HG02870 (cell line): ENCODE data around the gene SLC33A1.
"Not testable (repeated sequence)": the region's sequence is repeated elsewhere in the genome, so short reads cannot be mapped to it uniquely, and the experiment has no call there.

Experiments
- ATAC-seq: cut with Tn5 transposase; IDR thresholded peaks from one replicate; pipeline ENCODE4 v1.9.1; 2021; ENCODE audit warnings: mild to moderate bottlenecking, moderate library complexity; ENCODE audit not compliant: unreplicated experiment

Gene SLC33A1

DNA sequence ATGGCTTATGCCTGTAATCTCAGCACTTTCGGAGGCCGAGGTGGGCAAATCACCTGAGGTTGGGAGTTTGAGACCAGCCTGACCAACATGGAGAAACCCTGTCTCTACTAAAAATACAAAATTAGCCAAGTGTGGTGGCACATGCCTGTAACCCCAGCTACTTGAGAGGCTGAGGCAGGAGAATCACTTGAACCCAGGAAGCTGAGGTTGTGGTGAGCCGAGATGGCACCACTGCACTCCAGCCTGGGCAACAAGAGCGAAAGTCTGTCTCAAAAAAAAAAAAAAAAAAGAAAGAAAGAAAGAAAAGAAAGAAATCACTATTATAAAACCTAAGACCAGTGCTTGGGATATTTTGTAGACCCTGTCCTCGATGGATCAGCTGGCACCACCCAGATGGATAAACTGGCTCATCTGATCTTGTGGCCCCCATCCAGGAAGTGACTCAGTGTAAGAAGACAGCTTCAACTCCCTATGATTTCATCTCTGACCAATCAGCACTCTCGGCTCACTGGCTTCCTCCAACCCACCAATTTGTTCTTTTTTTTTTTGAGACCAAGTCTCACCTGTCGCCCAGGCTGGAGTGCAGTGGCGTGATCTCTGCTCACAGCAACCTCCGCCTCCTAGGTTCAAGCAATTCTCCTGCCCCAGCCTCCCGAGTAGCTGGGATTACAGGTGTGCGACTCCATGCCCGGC lies 8.2 kb upstream of the SLC33A1 start:
- ATAC-seq: not testable (repeated sequence)

DNA sequence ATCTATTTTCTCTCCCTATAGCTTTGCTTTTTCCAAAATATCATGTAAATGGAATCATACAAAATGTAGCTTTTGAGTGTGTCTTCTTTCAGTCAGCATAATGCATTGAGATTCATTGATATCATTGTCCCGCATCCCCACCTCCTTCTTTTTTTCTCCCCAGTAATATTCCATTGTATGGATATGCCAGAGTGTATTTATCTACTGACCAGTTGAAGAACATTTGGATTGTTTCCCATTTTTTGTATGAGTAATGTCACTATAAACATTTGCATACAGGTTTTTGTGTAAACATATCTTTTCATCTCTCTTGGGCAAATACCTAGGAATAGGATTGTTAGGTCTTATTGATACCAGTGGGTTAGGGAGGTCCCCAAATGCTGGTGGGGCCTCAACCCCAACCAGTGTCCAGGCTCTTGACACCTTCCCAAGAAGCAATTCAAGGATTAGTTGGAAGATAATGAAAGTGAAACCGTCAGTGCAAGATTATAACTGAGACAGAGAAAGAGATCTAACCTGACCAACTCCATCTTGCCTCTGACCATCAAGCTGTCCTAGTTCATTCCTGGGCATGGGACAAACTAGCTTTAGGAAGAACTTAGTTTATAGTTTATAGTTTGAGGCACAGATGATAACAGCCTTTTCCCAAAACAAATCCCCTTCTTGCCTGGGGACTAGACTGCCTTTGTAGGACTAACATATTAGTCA lies 7.4 kb upstream of the SLC33A1 start:
- ATAC-seq: no peak

DNA sequence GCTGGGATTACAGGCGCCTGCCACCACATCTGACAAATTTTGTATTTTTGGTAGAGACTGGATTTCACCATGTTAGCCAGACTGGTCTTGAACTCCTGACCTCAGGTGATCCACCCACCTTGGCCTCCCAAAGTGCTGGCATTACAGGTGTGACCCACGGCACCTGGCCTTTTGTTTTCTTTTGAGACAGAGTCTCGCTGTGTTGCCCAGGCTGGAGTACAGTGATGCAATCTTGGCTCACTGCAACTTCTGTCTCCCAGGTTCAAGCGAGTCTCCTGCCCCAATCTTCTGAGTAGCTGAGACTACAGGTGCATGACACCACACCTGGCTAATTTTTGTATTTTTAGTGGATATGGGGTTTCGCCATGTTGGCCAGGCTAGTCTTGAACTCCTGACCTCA lies 6.2 kb upstream of the SLC33A1 start:
- ATAC-seq: not testable (repeated sequence)

DNA sequence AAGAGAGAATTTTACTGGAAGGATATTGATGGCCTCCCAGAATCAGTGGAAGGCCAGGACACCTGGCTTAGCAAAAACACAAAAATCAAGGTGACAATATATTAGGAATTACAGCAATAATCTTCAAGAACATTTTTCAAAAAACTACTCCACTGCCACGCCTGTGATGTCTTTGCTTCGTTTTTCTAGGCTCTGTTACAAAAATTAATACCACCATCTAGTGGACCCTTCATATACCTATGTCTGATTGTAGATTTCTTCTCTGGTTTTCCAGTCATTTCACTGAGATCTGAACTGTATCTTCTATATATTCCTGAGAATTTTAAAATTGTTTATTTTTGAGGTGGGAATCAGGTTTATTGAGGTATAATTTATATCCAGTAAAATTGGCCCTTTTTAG lies 5.6 kb upstream of the SLC33A1 start:
- no peak for ATAC-seq

DNA sequence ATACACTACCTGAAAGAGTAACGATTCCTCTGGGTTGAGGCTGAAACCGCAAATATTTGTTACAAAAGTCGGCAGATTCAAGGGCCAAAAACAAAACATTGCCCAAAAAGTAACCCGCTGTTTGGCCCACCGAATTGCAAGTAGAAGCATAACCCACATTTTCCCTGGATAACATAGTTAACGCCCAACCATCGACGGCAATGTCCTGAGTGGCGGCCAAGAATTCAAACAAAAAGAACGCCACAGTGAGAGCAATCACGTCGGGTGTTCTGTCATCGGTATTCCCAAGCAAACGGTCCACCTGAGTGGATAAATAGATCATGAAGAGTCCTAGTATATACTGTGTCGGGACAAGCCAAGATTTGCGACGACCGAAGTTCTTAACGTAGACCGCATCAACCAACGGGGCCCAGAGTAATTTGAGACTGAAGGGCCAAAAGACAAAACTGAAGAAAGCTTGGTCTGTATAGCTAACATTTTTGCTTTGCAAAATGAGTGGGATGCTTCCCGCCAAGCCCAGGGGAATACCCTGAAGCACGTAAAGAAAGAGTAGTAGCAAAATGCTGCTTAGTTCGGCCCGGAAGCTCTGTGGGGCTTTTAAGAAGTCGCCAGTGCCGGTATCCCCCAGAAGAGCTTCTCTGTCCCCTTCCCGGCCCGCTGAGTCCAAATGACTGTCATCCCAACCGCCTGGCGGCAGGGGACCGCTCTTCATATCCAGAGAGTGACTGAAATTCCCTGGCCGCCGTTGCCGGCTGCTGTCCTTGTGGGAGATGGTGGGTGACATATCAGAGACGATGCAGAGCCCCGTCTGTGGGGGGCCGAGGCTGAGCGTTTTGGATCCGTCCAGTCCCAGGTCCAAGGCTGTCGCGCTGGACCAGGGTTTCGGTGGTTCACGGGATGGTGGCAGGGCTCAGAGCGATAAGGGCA lies 750 bp downstream of the SLC33A1 start:
- peak; percentile 8 for ATAC-seq

DNA sequence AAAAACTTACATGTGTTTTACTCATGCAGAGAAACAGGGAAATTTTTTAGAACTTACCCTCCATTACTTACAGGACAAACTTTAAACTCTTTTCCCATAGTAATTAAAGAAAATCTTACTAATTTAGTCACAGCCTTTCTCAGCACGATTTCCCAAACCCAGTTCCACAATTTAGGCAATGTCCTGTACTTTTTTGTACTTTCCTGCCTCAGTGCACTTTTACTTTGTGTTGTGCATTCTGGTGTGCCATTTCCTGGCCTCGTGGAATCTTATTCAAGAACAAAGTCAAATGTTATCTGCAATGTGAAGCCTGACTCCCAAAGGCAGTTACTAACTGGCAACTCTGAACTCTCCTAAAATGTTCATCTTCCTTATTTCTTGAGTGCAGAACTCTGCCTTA lies 1.9 kb downstream of the SLC33A1 start:
- no peak for ATAC-seq

DNA sequence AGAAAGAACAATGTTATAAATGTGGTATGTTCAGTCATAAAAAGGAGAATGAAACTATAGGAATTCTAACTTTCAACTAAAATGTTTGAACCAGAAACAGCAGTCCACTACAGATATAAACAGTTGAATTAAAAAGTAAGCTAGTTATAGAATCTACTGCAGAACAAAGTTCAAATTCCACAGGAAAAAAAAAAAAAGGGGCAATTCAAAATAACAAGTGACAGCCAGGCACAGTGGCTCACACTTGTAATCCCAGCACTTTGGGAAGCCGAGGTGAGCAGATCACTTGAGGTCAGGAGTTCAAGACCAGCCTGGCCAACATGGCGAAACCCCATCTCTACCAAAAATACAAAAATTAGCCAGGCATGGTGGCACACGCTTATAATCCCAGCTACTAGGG lies 4.8 kb downstream of the SLC33A1 start:
- not testable (repeated sequence) for ATAC-seq

DNA sequence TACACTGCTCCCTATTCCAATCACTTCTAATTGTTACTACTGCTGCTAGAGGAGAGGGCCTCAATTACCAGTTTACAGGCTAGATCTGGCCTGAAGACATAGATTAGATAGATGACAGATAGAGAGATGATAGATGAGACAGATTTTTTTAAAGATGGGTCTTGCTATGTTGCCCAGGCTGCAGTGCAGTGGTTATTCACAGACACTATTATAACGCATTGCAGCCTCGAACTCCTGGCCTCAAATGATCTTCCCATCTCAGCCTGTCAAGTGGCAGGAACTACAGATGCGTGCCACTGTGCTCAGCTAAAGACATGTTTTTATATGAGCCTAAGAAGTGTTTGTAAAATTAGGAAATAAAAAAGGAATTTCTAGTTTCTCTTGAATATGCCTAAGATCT lies 6.2 kb downstream of the SLC33A1 start:
- ATAC-seq: no peak

DNA sequence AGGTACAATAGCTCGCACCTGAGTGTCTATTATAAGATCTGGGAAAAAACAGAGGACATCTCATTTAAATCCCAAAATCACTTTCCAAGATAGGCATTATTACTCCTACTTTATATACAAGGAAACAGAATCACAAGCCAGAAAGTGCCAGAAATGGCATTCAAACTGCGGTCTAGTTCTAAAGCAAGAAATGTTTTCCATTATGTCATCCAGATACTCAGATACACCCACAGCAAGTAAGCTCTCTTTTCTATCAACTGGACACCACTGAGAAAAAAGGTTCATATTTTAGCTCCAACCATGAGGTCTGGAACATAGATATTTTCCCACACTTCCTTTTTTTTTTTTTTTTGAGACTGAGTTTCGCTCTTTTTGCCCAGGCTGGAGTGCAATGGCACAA lies 8.1 kb downstream of the SLC33A1 start:
- no peak for ATAC-seq

DNA sequence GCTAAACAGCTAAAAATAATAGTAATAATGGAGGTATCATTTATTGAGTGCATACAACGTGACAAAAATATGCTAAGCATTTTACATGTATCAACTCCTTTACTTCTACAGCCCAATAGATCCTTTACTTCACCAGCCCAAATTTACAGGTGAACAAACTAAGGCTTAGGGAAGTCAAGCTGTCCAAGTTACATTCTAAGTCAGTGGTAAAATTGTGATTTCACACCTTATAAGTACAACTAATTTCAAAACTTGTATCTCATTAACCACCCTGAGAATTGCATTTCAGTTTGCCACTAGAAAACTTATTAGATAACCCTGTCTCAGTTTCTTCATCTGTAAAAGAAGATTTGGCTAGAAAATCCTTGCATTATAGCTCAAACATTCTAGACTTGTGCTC lies 10.7 kb downstream of the SLC33A1 start:
- ATAC-seq: peak; percentile 48

DNA sequence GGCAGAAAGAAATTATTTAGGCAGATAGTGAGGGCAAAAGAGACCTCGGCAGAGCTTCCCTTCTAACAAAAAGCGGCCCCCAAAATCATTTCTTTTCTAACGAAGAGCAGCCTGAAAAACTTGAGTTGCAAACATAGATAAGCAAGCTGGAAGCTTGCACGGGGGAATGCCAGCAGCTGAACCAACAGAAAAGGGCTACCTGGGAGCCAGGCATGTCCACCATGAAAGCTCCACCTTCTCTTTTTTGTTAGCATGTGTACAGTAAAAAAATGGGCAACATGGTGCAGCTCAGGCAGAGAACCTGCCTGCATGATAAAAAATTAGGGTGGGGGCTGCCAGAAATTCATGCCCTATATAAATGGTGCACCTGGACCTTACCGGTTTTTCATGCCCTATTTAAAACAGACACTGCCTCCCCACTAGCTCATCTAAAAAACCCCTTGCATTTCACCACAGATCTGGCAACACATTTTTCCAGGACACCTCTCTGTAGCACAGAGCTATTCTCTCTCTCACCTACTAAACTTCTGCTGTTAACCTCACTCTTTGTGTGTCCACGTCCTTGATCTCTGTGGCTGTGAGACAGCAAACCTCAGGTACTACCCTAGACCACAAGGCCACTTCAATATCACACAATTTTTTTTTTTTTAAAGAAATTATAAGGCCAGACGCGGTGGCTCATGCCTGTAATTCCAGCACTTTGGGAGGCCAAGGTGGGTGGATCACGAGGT lies 18.7 kb downstream of the SLC33A1 start:
- no peak for ATAC-seq

DNA sequence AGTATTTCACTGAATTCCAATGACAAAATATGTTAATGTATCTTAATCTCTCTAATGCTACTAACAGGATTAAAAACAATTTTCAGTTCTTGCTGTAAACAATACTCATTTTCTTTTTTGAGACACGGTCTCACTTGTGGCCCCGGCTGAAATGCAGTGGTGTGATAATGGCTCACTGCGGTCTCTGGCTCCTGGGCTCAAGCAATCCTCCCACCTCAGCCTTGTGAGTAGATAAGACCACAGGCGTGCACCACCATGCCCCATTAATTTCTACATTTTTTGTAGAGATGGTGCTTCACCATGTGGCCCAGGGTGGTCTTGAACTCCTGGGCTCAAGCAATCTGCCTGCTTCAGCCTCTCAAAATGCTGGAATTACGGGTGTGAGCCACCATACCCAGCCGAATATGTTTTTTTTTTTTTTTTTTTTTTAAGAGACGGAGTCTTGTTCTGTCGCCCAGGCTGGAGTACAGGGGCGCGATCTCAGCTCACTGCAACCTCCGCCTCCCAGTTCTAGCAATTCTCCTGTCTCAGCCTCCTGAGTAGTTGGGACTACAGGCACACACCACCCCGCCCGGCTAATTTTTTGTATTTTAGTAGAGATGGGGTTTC lies 25.6 kb downstream of the SLC33A1 start:
- ATAC-seq: not testable (repeated sequence)

DNA sequence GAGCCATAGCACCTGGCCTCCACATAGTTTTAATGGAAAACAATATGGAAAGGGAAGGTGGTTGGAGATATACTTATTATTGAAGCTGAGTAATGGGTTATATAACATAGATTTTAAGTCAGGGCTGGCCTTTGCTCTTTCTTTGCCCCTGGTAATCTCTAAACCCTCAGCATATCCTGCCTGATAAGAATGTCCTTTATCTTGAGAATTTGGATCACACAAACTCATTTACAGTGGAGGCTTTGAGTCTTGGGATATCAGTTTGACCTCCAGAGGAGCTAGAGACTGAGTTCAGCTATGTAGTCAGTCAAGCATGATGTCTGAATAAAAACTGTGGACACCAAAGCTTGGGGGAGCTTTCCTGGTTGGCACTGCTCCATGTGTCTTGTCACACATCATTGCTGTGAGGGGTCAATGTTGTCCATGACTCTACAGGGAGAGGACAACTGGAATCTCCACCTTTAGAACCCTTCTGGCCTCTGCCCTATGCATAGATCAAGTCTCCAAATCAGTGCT lies 39.1 kb downstream of the SLC33A1 start:
- ATAC-seq: no peak

DNA sequence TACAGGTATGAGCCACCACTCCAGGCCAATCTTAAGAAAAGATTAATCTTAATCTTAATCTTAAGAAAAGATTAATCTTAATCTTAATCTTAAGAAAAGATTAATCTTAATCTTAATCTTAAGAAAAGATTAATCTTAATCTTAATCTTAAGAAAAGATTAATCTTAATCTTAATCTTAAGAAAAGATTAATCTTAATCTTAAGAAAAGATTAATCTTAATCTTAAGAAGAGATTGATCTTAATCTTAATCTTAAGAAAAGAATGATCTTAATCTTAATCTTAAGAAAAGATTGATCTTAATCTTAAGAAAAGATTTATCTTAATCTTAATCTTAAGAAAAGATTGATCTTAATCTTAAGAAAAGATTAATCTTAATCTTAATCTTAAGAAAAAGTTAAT lies 41.0 kb downstream of the SLC33A1 start:
- not testable (repeated sequence) for ATAC-seq

DNA sequence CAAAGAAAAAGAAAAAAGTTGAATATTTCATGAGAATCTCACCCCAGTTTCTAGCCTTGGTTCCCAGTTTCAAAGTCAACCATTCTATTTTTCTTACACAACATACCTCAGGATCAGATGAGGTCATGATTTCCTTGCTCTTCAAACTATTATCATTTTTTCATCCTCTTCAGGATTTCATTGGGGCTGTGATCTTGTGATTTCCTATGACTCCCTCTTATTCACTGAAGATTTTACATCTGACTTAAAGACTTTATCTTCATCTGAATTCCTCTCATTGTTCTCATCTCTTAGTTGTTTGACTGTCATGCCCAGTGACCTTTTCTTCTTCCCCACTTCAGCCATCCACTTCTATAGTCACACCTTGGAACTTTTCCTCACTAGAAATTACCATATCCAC lies 45.0 kb downstream of the SLC33A1 start:
- no peak for ATAC-seq

DNA sequence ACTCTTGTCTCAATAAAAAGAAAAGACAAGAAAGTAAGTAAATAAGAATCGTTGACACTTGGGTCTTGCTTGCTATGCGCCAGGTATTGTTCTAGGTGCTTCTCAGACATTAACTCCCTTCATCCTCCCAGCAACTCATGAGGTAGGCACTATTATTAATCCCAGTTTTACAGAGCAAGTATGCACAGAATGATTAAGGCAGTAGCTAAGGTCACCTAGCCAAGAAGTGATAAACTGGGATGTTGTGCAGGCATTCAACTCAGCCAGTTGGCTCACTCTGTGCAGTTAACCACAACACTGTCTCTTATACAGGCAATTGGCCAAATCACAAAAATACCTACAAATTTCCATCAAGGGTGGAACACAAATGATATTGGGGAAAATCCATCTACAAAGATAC lies 46.4 kb downstream of the SLC33A1 start:
- ATAC-seq: no peak

DNA sequence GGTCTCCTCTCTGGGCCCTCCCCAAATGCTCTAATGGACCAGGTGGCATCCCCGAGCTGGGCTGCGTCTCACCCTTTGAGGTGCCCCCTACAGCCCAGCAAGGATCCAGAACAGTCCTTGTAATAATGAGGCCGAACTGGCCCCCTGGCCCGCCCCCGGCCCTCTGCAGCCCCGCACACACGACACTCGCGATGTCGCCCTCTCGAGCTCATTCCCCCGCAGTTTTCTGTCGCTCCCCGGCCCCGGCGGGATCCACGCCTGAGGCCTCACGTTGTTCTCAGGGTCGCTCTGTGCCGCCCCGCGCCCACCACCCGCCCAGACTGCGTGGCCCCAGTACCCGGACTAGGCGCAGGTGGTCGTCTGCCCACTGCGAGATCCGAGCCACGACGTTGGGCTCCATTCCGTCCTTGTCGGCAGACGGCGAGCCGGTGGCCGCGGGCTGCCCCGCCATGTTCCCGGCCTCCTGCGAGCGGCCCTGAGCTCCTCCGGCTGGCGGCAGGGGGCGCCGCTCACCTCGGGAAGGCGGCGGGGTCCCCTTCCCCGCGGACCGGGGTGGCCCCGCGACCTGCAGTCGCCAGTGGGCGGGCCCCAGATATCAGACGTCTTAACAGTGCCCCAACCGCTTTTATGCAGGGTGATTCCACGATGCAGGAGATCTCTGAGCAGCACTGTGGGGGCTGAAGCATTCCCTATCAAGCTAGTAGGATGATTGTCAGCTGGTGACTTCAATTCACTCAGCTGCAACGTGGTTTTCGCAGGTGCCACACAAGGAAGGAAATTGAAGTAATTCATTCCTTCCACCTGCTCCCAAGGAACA lies 48.2 kb downstream of the SLC33A1 start, which contains the start of gene C3orf33:
TSS of gene C3orf33 (minus strand) at position 477 of the 817 bp plus-strand sequence. CDS start at position 451, 26 bp downstream.
- peak; percentile 95 for ATAC-seq

DNA sequence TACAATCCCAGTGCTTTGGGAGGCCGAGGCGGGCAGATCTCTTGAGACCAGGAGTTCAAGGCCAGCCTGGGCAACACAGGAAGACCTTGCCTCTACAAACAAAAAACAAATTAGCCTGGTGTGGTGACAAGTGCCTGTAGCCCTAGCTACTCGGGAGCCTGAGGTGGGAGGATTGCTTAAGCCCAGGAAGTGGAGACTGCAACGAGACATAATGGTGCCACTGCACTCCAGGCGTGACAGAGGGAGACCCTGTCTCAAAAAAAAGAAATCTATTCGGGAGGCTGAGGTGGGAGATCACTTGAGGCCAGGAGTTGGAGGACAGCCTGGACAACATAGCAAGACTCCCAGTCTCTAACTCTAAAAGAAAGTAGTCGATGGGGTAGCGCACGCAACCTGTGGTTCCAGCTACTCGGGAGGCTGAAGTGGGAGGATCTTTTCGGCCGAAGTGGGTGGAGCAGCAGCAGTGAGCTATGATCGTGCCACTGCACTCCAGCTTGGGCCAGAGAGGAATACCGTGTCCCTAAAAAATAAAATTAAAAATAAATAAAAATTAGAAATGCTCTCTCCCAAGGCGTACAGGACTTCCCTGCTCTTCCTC lies 48.9 kb downstream of the SLC33A1 start:
- no peak for ATAC-seq

DNA sequence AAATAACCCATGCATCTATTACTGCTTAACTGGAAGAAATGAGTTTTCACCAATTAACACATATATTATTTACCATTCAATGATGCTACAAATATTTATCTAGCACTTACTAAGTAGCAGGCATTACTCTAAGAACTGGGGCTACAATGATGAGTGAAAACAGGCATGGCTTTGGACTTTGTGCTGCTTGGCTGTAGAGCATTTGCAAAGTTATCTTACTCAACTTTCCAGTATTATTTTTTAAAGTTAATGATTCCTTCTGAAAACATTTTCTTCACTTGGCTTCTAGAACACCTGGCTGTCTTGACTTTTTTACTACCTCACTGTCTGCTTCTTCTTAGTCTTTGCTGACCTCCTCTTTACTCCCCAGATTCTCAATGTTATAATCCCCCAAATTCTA lies 49.9 kb downstream of the SLC33A1 start:
- ATAC-seq: no peak
